HL-60 (cell line): ENCODE measurements around the gene ROR1.

Experiments used
- DNase-seq, 2 experiments: peaks; one replicate each; pipeline ENCODE4 v3.0.0-alpha.2; 2010 to 2020; ENCODE audit warnings: low read depth in 1 of 2, low spot score in 1 of 2
- H3K27ac ChIP-seq: fragments of 250-450 bp; sonication (Bioruptor Pico); replicated peaks from 2 replicates; pipeline ENCODE4 v1.5.1; 2020; ENCODE audit warnings: mild to moderate bottlenecking, moderate library complexity
- H3K27me3 ChIP-seq: fragments of 250-450 bp; sonication (Bioruptor Pico); 2 replicates; pipeline ENCODE4 v1.5.1; 2021; ENCODE audit warnings: mild to moderate bottlenecking, moderate library complexity; ENCODE audit not compliant: insufficient read depth, poor library complexity, severe bottlenecking
- H3K4me3 ChIP-seq: replicated peaks from 2 replicates; pipeline ENCODE4 v1.5.1; 2011; ENCODE audit warnings: mild to moderate bottlenecking, control low read depth, low read length; ENCODE audit not compliant: insufficient read depth
- CTCF ChIP-seq: IDR thresholded peaks from one replicate; pipeline ENCODE4 v1.5.1; 2011; ENCODE audit warnings: low read length, control low read depth, inconsistent platforms; ENCODE audit not compliant: insufficient read depth
- GABPA ChIP-seq: IDR thresholded peaks from 2 replicates; pipeline ENCODE4 v1.6.1; 2012; ENCODE audit warnings: low read depth
- POLR2AphosphoS5 ChIP-seq: IDR thresholded peaks from 2 replicates; pipeline ENCODE4 v1.6.1; 2012; ENCODE audit warnings: low read depth
- REST ChIP-seq: IDR thresholded peaks from 2 replicates; pipeline ENCODE4 v1.6.1; 2012; ENCODE audit warnings: low read depth; ENCODE audit not compliant: insufficient replicate concordance
- SPI1 ChIP-seq: IDR thresholded peaks from 2 replicates; pipeline ENCODE4 v1.6.1; 2012; ENCODE audit warnings: low read depth, mild to moderate bottlenecking, borderline replicate concordance

Gene ROR1

GRCh38 chr1:63836830-63837229 is 63.0 kb downstream of the ROR1 start:
- DNase-seq: no peak
- TF ChIP-seq GABPA (no peak), POLR2AphosphoS5 (no peak), SPI1 (no peak), REST (no peak), CTCF (no peak)
- Histone ChIP-seq H3K27ac (no peak overlapping the region), H3K4me3 (no peak overlapping the region), H3K27me3 (no peaks in the 10 kb centered on the region)

GRCh38 chr1:63843010-63843409 is 69.2 kb downstream of the ROR1 start:
- no peak for TF ChIP-seq REST
- TF ChIP-seq GABPA: no peak
- no peak for TF ChIP-seq CTCF
- no peak for TF ChIP-seq SPI1
- no peak for TF ChIP-seq POLR2AphosphoS5
- DNase-seq: no peak
- Histone ChIP-seq H3K4me3 (no peak overlapping the region), H3K27me3 (no peaks in the 10 kb centered on the region), H3K27ac (no peak overlapping the region)

GRCh38 chr1:63843884-63844283 is 70.1 kb downstream of the ROR1 start:
- Histone ChIP-seq H3K27ac (no peak overlapping the region), H3K4me3 (no peak overlapping the region), H3K27me3 (no peaks in the 10 kb centered on the region)
- TF ChIP-seq REST (no peak), POLR2AphosphoS5 (no peak), CTCF (no peak), GABPA (no peak), SPI1 (no peak)
- DNase-seq: no peak
